H1 (cell line): Measurements from ENCODE around the gene PIAS2. TPM values are rescaled to one million over a fixed set of nuclear protein-coding genes. Genes with fewer than 3 reads are reported as not detected.
A peak's percentile ranks its signal among the peaks of the same experiment; 100 is the strongest.

Source experiments
- CTCF ChIA-PET: fragments of 300-600 bp; sonication (Branson Sonifier 250); formaldehyde crosslinking; loops from one replicate; lab custom pipeline; 2021; ENCODE audit not compliant: partially characterized antibody; lab: Charles Lee
- POLR2A ChIA-PET: fragments of 300-600 bp; sonication (Branson Sonifier 250); formaldehyde crosslinking; loops from one replicate; lab custom pipeline; 2021; ENCODE audit warnings: inconsistent platforms; ENCODE audit not compliant: partially characterized antibody; lab: Charles Lee
- DNase-seq, 2 experiments: peaks; one replicate each; pipeline versions ENCODE4 v3.0.0 to v3.0.0-alpha.2; 2010 to 2022; ENCODE audit warnings: low spot score in 2 of 2, low read depth in 1 of 2, mixed read lengths in 1 of 2
- FAIRE-seq: peaks from 2 replicates; lab custom pipeline; 2011; peaks lifted over from hg19 to GRCh38; lab: Jason Lieb, UNC
- H2AFZ ChIP-seq: 2 replicates; pipeline ENCODE4 v1.8.1; 2012; ENCODE audit warnings: low read length, inconsistent platforms
- H2AK5ac ChIP-seq: 2 replicates; pipeline ENCODE4 v1.6.1; 2013; ENCODE audit warnings: low read depth, low read length
- H2BK120ac ChIP-seq: replicated peaks from 2 replicates; pipeline ENCODE3; 2013; ENCODE audit warnings: low read depth, low read length, inconsistent platforms
- H2BK12ac ChIP-seq: 2 replicates; pipeline ENCODE4 v1.6.1; 2013; ENCODE audit warnings: low read depth, low read length
- H2BK15ac ChIP-seq: 2 replicates; pipeline ENCODE4 v1.6.1; 2013; ENCODE audit warnings: low read length
- H2BK20ac ChIP-seq: 2 replicates; pipeline ENCODE4 v1.6.1; 2013; ENCODE audit warnings: low read length
- H2BK5ac ChIP-seq: 2 replicates; pipeline ENCODE4 v1.6.1; 2013; ENCODE audit warnings: low read depth, low read length
- H3K14ac ChIP-seq: 2 replicates; pipeline ENCODE4 v1.6.1; 2013; ENCODE audit warnings: inconsistent platforms; ENCODE audit not compliant: insufficient read length
- H3K18ac ChIP-seq: 2 replicates; pipeline ENCODE4 v1.6.1; 2013; ENCODE audit warnings: low read length; ENCODE audit errors: extremely low read depth
- H3K23ac ChIP-seq: 2 replicates; pipeline ENCODE4 v1.6.1; 2013; ENCODE audit warnings: inconsistent platforms; ENCODE audit not compliant: insufficient read length
- H3K23me2 ChIP-seq: 2 replicates; pipeline ENCODE4 v1.6.1; 2013; ENCODE audit warnings: low read depth, low read length
- H3K27ac ChIP-seq: 2 replicates; pipeline ENCODE4 v1.6.1; 2011; ENCODE audit warnings: low read depth, low read length, inconsistent platforms
- H3K27me3 ChIP-seq, 4 experiments: replicated peaks in 1 of 4; 1 replicate in 1 of 4; 2 replicates in 3 of 4; pipeline versions ENCODE4 v1.6.1 to v1.8.1; 2011 to 2013; ENCODE audit warnings: low read length in 3 of 4, mild to moderate bottlenecking in 3 of 4, inconsistent platforms in 2 of 4, mixed read lengths in 2 of 4, moderate library complexity in 1 of 4; ENCODE audit not compliant: control insufficient read depth in 3 of 4, insufficient read depth in 3 of 4; ENCODE audit errors: extremely low read depth in 1 of 4
- H3K36me3 ChIP-seq, 4 experiments: 2 replicates each; pipeline versions ENCODE4 v1.6.1 to v1.8.1; 2011 to 2013; ENCODE audit warnings: mild to moderate bottlenecking in 4 of 4, low read length in 3 of 4, moderate library complexity in 2 of 4, control low read depth in 1 of 4, inconsistent platforms in 1 of 4; ENCODE audit not compliant: insufficient read depth in 4 of 4, control insufficient read depth in 2 of 4
- H3K4ac ChIP-seq: replicated peaks from 2 replicates; pipeline ENCODE3; 2013; ENCODE audit warnings: low read length, low read depth, mixed read lengths, inconsistent platforms; ENCODE audit not compliant: insufficient read length
- H3K4me1 ChIP-seq, 4 experiments: replicated peaks in 1 of 4; 1 replicate in 1 of 4; 2 replicates in 3 of 4; pipeline versions ENCODE4 v1.6.1 to v1.8.1; 2011 to 2013; ENCODE audit warnings: low read length in 3 of 4, inconsistent platforms in 2 of 4, mixed read lengths in 1 of 4; ENCODE audit not compliant: insufficient read depth in 4 of 4, control insufficient read depth in 3 of 4
- H3K4me2 ChIP-seq, 2 experiments: 2 replicates each; pipeline versions ENCODE4 v1.6.1 to v1.8.1; 2011 to 2013; ENCODE audit warnings: low read depth in 2 of 2, low read length in 2 of 2, control low read depth in 1 of 2, inconsistent platforms in 1 of 2, mild to moderate bottlenecking in 1 of 2; ENCODE audit not compliant: insufficient read depth in 1 of 2
- H3K4me3 ChIP-seq, 4 experiments: fragments of 200-600, 300-600 bp in 1 of 4; sonication (generic), shearing (Covaris generic), sonication (Bioruptor Twin) in 1 of 4; 2 replicates each; pipeline versions ENCODE4 v1.5.1 to v1.8.1; 2011 to 2016; ENCODE audit warnings: low read length in 4 of 4, low read depth in 3 of 4, control low read depth in 2 of 4, inconsistent platforms in 2 of 4, mild to moderate bottlenecking in 2 of 4, mixed read lengths in 1 of 4, moderate library complexity in 1 of 4; ENCODE audit not compliant: insufficient read depth in 2 of 4; ENCODE audit errors: extremely low read depth in 1 of 4
- H3K56ac ChIP-seq: replicated peaks from 2 replicates; pipeline ENCODE3; 2013; ENCODE audit warnings: low read depth, mild to moderate bottlenecking, mixed read lengths, low read length, inconsistent platforms; ENCODE audit not compliant: insufficient read length
- H3K79me1 ChIP-seq: 2 replicates; pipeline ENCODE4 v1.6.1; 2013; ENCODE audit warnings: low read depth, low read length, control low read depth
- H3K79me2 ChIP-seq, 2 experiments: 2 replicates each; pipeline versions ENCODE4 v1.6.1 to v1.8.1; 2012 to 2013; ENCODE audit warnings: low read length in 2 of 2, mild to moderate bottlenecking in 2 of 2, inconsistent platforms in 1 of 2; ENCODE audit not compliant: insufficient read depth in 2 of 2, control insufficient read depth in 1 of 2
- H3K9ac ChIP-seq, 4 experiments: replicated peaks in 1 of 4; 1 replicate in 1 of 4; 2 replicates in 3 of 4; pipeline versions ENCODE4 v1.6.1 to v1.8.1; 2011 to 2013; ENCODE audit warnings: low read depth in 3 of 4, low read length in 3 of 4, control low read depth in 2 of 4, mild to moderate bottlenecking in 2 of 4, moderate library complexity in 2 of 4, inconsistent platforms in 1 of 4; ENCODE audit errors: extremely low read depth in 1 of 4
- H3K9me3 ChIP-seq, 2 experiments: 2 replicates each; pipeline versions ENCODE4 v1.6.1 to v1.8.1; 2012 to 2013; ENCODE audit warnings: mild to moderate bottlenecking in 2 of 2, moderate library complexity in 2 of 2, control low read depth in 1 of 2, inconsistent platforms in 1 of 2, low read depth in 1 of 2, low read length in 1 of 2, mixed read lengths in 1 of 2; ENCODE audit not compliant: insufficient read depth in 2 of 2
- H4K20me1 ChIP-seq, 2 experiments: replicated peaks in 1 of 2; 2 replicates each; pipeline versions ENCODE3 to v1.8.1; 2011 to 2013; ENCODE audit warnings: inconsistent platforms in 2 of 2, low read length in 2 of 2, mild to moderate bottlenecking in 1 of 2; ENCODE audit not compliant: insufficient read depth in 2 of 2, control insufficient read depth in 1 of 2
- H4K5ac ChIP-seq: 2 replicates; pipeline ENCODE4 v1.6.1; 2013; ENCODE audit warnings: low read length, low read depth, mixed read lengths, inconsistent platforms; ENCODE audit not compliant: insufficient read length
- H4K8ac ChIP-seq: 2 replicates; pipeline ENCODE4 v1.8.0; 2013; ENCODE audit warnings: mild to moderate bottlenecking, moderate library complexity, low read length, inconsistent platforms; ENCODE audit not compliant: insufficient read depth; ENCODE audit errors: extremely low read depth
- H4K91ac ChIP-seq: replicated peaks from 2 replicates; pipeline ENCODE3; 2013; ENCODE audit warnings: low read length, mixed read lengths, inconsistent platforms; ENCODE audit not compliant: insufficient read length
- BCL11A ChIP-seq, 2 experiments: IDR thresholded peaks; one replicate each; pipeline ENCODE4 v1.6.1; 2011; ENCODE audit warnings: low read depth in 2 of 2, low read length in 2 of 2, mild to moderate bottlenecking in 2 of 2
- CEBPB ChIP-seq: IDR thresholded peaks from 2 replicates; pipeline ENCODE4 v1.6.1; 2012; ENCODE audit warnings: low read depth, low read length
- FOSL1 ChIP-seq: IDR thresholded peaks from 2 replicates; pipeline ENCODE4 v1.6.1; 2011; ENCODE audit warnings: mild to moderate bottlenecking, low read depth, low read length, moderate library complexity; ENCODE audit not compliant: insufficient read depth
- RAD21 ChIP-seq, 2 experiments: IDR thresholded peaks in 1 of 2; conservative IDR thresholded peaks in 1 of 2; 2 replicates each; pipeline ENCODE4 v1.6.1; 2011; ENCODE audit warnings: low read depth in 2 of 2, low read length in 2 of 2, improper control_type of control experiment in 1 of 2, inconsistent platforms in 1 of 2, mild to moderate bottlenecking in 1 of 2, moderate library complexity in 1 of 2
- SIX5 ChIP-seq: IDR thresholded peaks from 2 replicates; pipeline ENCODE4 v1.6.1; 2011; ENCODE audit warnings: mild to moderate bottlenecking, low read depth, low read length
- TAF7 ChIP-seq: optimal IDR thresholded peaks from 2 replicates; pipeline ENCODE3; 2011; ENCODE audit warnings: low read depth, mild to moderate bottlenecking, inconsistent platforms, low read length, moderate library complexity, borderline replicate concordance
- TEAD4 ChIP-seq: IDR thresholded peaks from 2 replicates; pipeline ENCODE4 v1.6.1; 2012; ENCODE audit warnings: low read depth, low read length, inconsistent platforms, mixed read lengths
- WGBS, 2 experiments: shearing (Covaris generic) in 1 of 2; methylation state at CpG; one replicate each; pipeline versions ENCODE4 v1.1.6 to v1.1.7; 2013 to 2015; ENCODE audit warnings: low lambda C conversion rate in 2 of 2, mixed read lengths in 2 of 2, inconsistent platforms in 1 of 2, low coverage in 1 of 2, missing lambda C conversion rate in 1 of 2; ENCODE audit not compliant: insufficient replicate concordance in 2 of 2, insufficient coverage in 1 of 2, insufficient read length in 1 of 2; ENCODE audit errors: extremely low coverage in 1 of 2, missing lambda C conversion rate in 1 of 2; 5-methylcytosine and 5-hydroxymethylcytosine counted together
- polyA plus RNA-seq, 7 experiments: library from polyadenylated mRNA; depleted of rRNA in 3 of 7; stranded (reverse) in 5 of 7; unstranded in 2 of 7; fragments of >200 nt in 5 of 7; fragments of 200-250 nt in 2 of 7; gene quantifications; 1 replicate in 5 of 7; 2 replicates in 1 of 7; 4 replicates in 1 of 7; pipeline versions ENCODE4 v1.2.1 to v1.2.3, GENCODE V29; 2011 to 2013; ENCODE audit warnings: missing spikeins in 2 of 7, mixed read lengths in 2 of 7
- total RNA-seq: library from RNA; stranded (reverse); fragmentation: NEBNext Ultra II Directional; extraction: Animal tissue kit (Norgen Biotek cat#: 25700); gene quantifications from 2 replicates; pipeline ENCODE4 v1.2.1, GENCODE V29; 2021

PIAS2 gene
- total and polyA plus RNA-seq, 2 of the 8 experiments (the other 6 are each of a cell fraction or from before 2014, with no cell fraction given): 20.1 to 53.9 TPM

DNA sequence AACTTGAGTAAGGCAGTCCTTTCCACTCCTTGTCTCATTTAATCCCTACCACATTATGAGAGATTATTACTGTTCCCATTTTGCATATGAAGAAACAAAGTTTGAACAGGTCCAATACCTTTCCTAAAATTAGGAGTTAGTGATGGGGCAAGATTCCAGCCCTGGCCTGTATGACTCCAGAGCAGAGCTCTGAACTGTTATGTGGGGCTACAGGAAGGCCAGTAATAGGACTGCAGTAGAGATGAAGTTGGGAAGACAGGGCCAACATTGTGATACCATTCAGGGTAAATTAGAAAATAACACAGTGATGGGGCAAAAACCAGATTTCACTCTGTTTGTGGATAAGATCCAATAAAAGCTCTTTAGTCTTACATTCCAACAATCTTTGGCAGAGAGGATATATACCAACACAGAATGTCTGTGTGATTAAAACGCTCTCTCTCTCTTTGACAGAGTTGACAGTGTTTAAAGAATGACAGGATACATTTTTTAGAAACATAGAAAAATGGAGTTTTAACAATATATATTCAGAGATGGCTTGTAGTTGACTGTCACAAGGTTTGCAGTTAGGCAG lies 22.8 kb upstream of the PIAS2 start:
- 100% methylated on average over 1 of the region's 1 CpG; no CpG with 5 or more reads in 1 of the 2 experiments for WGBS, 2 experiments

More for the DNA sequence above, 22.8 kb upstream of the PIAS2 start:
- FAIRE-seq: no peak
- ChIA-PET CTCF (interaction anchor here (1.5 to 2.5 kb wide), 3 partner anchors 8 to 22 kb away, joined by 3 to 22 read pairs (median 3); partner anchors contain the start of genes KATNAL2 and PIAS2), POLR2A (interaction anchor here (1.1 to 2.4 kb wide), 2 partner anchors 20 to 23 kb away, joined by 3 to 13 read pairs; partner anchors contain the start of genes KATNAL2 and PIAS2)
- H4K8ac ChIP-seq: no peak overlapping the region
- no peaks in the 10 kb centered on the region for H3K36me3 ChIP-seq
- no peak overlapping the region for H4K91ac ChIP-seq
- H2BK20ac ChIP-seq: no peak overlapping the region
- H3K4ac ChIP-seq: no peak overlapping the region
- H3K56ac ChIP-seq: no peak overlapping the region
- no peak overlapping the region for H3K27ac ChIP-seq
- no peak for DNase-seq
- H2BK120ac ChIP-seq: no peak overlapping the region
- no peak overlapping the region for H3K14ac ChIP-seq
- no peaks in the 10 kb centered on the region for H3K79me1 ChIP-seq
- TF ChIP-seq BCL11A (IDR thresholded peaks at IDR 0.05; ENCODE audit: low read depth in 2 of 2, low read length in 2 of 2) (no peak), TAF7 (no peak), CEBPB (no peak), RAD21 (IDR thresholded peaks at IDR 0.05 in 1 of 2, conservative IDR thresholded peaks at IDR 0.05 in 1 of 2; ENCODE audit: low read depth in 2 of 2, low read length in 2 of 2) (no peak), FOSL1 (no peak), TEAD4 (no peak), SIX5 (no peak)
- H3K9ac ChIP-seq: no peak overlapping the region
- no peak overlapping the region for H2AFZ ChIP-seq
- H3K4me3 ChIP-seq: no peak overlapping the region
- no peaks in the 10 kb centered on the region for H3K23me2 ChIP-seq
- H3K4me2 ChIP-seq: peak overlapping the region in 1 of 2 experiments; percentile 31; a peak in 1 of 4 replicates
- H2BK5ac ChIP-seq: no peak overlapping the region
- peaks cover 0 to 5% (median 2%) of the 10 kb centered on the region in 4 experiments; a peak in 3 of 7 replicates for H3K4me1 ChIP-seq
- no peaks in the 10 kb centered on the region for H3K27me3 ChIP-seq
- no peak overlapping the region for H2BK15ac ChIP-seq
- H3K23ac ChIP-seq: no peak overlapping the region
- H3K18ac ChIP-seq: no peak overlapping the region
- no peak overlapping the region for H2BK12ac ChIP-seq
- H4K5ac ChIP-seq: no peak overlapping the region
- H2AK5ac ChIP-seq: no peak overlapping the region
- H4K20me1 ChIP-seq: no peaks in the 10 kb centered on the region
- H3K79me2 ChIP-seq: no peaks in the 10 kb centered on the region
- no peaks in the 10 kb centered on the region for H3K9me3 ChIP-seq
